Neutrophil (primary cell): ENCODE data around the gene FMO1.

Experiments
- H3K27ac ChIP-seq: fragments of 200-600 bp; sonication (generic); 2 replicates; pipeline ENCODE4 v1.5.1; 2016; ENCODE audit warnings: mild to moderate bottlenecking, moderate library complexity
- H3K27me3 ChIP-seq: fragments of 200-600 bp; sonication (generic); 2 replicates; pipeline ENCODE4 v1.6.0; 2016; ENCODE audit warnings: mild to moderate bottlenecking
- H3K36me3 ChIP-seq: fragments of 200-600 bp; sonication (generic); 2 replicates; pipeline ENCODE4 v1.5.1; 2017
- H3K4me1 ChIP-seq, 2 experiments: fragments of 200-600 bp in 1 of 2; sonication (generic) in 1 of 2; 1 replicate in 1 of 2; 2 replicates in 1 of 2; pipeline versions ENCODE4 v1.5.1 to v1.6.1; 2013 to 2016; ENCODE audit warnings: low read depth in 1 of 2, low read length in 1 of 2, mild to moderate bottlenecking in 1 of 2, moderate library complexity in 1 of 2; ENCODE audit not compliant: control insufficient read depth in 1 of 2, insufficient read depth in 1 of 2
- H3K4me3 ChIP-seq, 2 experiments: fragments of 200-600 bp in 1 of 2; sonication (generic) in 1 of 2; 1 replicate in 1 of 2; 2 replicates in 1 of 2; pipeline ENCODE4 v1.5.1; 2013 to 2016; ENCODE audit warnings: low read depth in 1 of 2, low read length in 1 of 2, mild to moderate bottlenecking in 1 of 2, moderate library complexity in 1 of 2
- H3K9me3 ChIP-seq: fragments of 200-600 bp; sonication (generic); 2 replicates; pipeline ENCODE4 v1.5.1; 2016
- CTCF ChIP-seq: fragments of 200-600 bp; sonication (generic); IDR thresholded peaks from 2 replicates; pipeline ENCODE4 v1.5.1; 2016; ENCODE audit warnings: antibody characterized with exemption

Gene FMO1, protein sequence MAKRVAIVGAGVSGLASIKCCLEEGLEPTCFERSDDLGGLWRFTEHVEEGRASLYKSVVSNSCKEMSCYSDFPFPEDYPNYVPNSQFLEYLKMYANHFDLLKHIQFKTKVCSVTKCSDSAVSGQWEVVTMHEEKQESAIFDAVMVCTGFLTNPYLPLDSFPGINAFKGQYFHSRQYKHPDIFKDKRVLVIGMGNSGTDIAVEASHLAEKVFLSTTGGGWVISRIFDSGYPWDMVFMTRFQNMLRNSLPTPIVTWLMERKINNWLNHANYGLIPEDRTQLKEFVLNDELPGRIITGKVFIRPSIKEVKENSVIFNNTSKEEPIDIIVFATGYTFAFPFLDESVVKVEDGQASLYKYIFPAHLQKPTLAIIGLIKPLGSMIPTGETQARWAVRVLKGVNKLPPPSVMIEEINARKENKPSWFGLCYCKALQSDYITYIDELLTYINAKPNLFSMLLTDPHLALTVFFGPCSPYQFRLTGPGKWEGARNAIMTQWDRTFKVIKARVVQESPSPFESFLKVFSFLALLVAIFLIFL

DNA sequence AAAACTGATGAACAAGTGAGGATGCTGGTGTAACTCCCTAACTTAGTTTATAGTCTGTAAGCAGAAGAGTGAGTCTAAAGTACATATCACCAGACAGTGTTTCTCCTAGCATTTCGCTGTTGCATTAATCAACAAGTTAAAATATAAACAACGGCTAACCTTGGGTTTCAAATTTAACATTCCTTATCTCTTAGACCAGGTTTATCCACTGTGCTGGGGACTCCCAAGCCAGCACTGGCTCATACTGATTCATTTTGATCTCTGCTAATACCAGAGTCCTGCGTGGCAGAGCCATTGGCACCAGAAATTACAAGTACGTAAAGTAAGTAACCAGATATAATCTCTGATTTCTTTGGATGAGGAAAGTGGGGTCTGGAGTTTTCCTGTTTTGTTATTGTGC is at the start of gene FMO1:
FMO1 (plus strand) TSS at position 193 of the 400 bp plus-strand sequence. CDS start 9,594 bp downstream, outside the sequence.
- no peak for TF ChIP-seq CTCF
- H3K27ac ChIP-seq: no peak within 1 kb of the TSS

GRCh38 chr1:171204296-171204695 is 44.0 kb upstream of the FMO1 start:
- H3K4me1 ChIP-seq: no peaks in the 10 kb centered on the region
- no peak overlapping the region for H3K4me3 ChIP-seq
- no peak overlapping the region for H3K27ac ChIP-seq
- peaks cover 6% of the 10 kb centered on the region for H3K27me3 ChIP-seq
- no peaks in the 10 kb centered on the region for H3K9me3 ChIP-seq
- no peak for TF ChIP-seq CTCF
- H3K36me3 ChIP-seq: no peaks in the 10 kb centered on the region

More for the DNA sequence above, at the start of gene FMO1:
- no peak within 1 kb of the TSS for H3K4me3 ChIP-seq
- H3K4me1 ChIP-seq: peaks cover 0 to 11% of the 10 kb centered on the region in 2 experiments
- H3K36me3 ChIP-seq: no peaks in the 10 kb centered on the region
- H3K27me3 ChIP-seq: peaks cover 56% of the 10 kb centered on the region
- H3K9me3 ChIP-seq: no peaks in the 10 kb centered on the region

DNA sequence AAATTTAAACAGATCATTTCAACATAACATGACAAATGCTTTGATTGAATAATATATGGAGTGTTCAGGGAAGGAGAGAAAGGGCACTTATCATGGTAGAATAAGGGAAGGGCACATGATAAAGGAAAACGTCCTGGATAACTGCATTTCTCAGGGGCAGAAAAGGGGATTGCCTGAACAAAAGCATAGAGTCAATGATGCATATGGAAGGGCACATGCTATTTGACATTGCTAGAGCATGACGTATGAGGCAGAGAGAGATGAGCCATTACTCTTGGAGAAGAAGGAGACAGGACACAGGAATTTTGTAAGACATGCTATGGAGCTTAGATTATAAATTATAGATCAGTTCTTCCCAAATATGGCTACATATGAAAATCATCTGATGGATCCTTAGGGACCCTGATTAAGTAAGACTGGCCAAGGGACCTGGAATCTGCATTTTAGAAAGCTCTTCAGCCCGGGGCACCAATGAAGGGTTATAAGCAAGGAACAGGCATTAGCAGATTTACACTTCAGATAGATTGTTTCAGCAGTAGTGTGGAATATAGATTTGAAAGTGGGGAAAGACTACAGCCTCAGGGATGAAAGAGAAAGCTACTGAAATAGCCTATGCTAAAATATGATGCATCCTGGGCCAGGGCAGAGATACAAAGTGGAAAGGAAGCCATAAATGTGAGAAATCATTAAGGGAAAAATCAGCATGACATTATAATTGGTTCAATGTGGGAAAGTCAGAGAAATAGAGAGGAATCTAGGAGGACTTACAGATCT is 41.9 kb upstream of the FMO1 start:
- no peaks in the 10 kb centered on the region for H3K9me3 ChIP-seq
- peaks cover 6% of the 10 kb centered on the region for H3K27me3 ChIP-seq
- H3K27ac ChIP-seq: no peak overlapping the region
- no peak for TF ChIP-seq CTCF
- H3K4me1 ChIP-seq: no peaks in the 10 kb centered on the region
- H3K36me3 ChIP-seq: no peaks in the 10 kb centered on the region
- no peak overlapping the region for H3K4me3 ChIP-seq

DNA sequence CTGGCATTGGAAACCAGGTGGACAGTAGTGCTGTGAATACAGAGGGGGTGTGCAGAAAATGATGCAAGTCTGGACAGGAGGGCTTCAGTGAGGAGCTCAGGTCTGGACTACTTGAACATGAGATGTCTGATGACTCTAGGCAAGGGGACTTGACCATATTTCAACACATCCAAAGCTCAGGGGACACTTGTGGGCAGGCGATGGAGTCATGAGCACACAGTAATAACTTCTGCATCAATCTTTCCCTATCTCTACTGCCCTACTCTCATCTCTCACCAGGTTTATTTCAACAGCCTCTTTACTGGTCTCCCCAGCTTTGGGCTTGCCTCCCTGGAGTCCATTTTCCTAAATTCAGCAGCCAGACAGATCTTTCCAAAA is 41.3 kb upstream of the FMO1 start:
- Histone ChIP-seq H3K36me3 (no peaks in the 10 kb centered on the region), H3K27ac (no peak overlapping the region), H3K4me3 (no peak overlapping the region), H3K9me3 (no peaks in the 10 kb centered on the region), H3K4me1 (no peaks in the 10 kb centered on the region), H3K27me3 (peaks cover 6% of the 10 kb centered on the region)
- TF ChIP-seq CTCF: no peak

- peaks cover 6% of the 10 kb centered on the region for H3K27me3 ChIP-seq
- H3K36me3 ChIP-seq: no peaks in the 10 kb centered on the region
- H3K27ac ChIP-seq: no peak overlapping the region
- no peaks in the 10 kb centered on the region for H3K4me1 ChIP-seq
- no peak for TF ChIP-seq CTCF
- no peak overlapping the region for H3K4me3 ChIP-seq
- no peaks in the 10 kb centered on the region for H3K9me3 ChIP-seq
Observed at GRCh38 chr1:171207377-171207776, 40.9 kb upstream of the FMO1 start.
